Stimulated activated CD8-positive, alpha-beta memory T cell treated with anti-CD3 and anti-CD28 coated beads, Interleukin-12 subunit alpha, Interleukin-12 subunit beta, amount 100 ng/mL, for 4 hours (primary cell): ENCODE data around the gene BORCS6.
"Not testable (repeated sequence)": the region's sequence is repeated elsewhere in the genome, so short reads cannot be mapped to it uniquely, and the experiment has no call there.

Source experiments
- DNase-seq: peaks from one replicate; pipeline ENCODE4 v3.0.0-alpha.2; 2020; ENCODE audit warnings: low read depth

BORCS6 gene

GRCh38 chr17:8173056-8173870 lies 16.7 kb downstream of the BORCS6 start:
- no peak for DNase-seq

- not testable (repeated sequence) for DNase-seq
Measured at GRCh38 chr17:8170186-8170585, 19.8 kb downstream of the BORCS6 start.

GRCh38 chr17:8167526-8167925 lies 22.5 kb downstream of the BORCS6 start:
- DNase-seq: no peak

- DNase-seq: no peak
Measured at GRCh38 chr17:8166731-8167130, 23.2 kb downstream of the BORCS6 start.

GRCh38 chr17:8164815-8165131 lies 25.2 kb downstream of the BORCS6 start:
- DNase-seq: no peak

GRCh38 chr17:8163978-8164814 lies 25.8 kb downstream of the BORCS6 start:
- DNase-seq: no peak

GRCh38 chr17:8162997-8163977 lies 26.7 kb downstream of the BORCS6 start:
- no peak for DNase-seq

- DNase-seq: peak; percentile 75
Measured at GRCh38 chr17:8162233-8162996, 27.6 kb downstream of the BORCS6 start, which contains the start of gene VAMP2. TSS of gene VAMP2 (minus strand) at chr17:8162948. CDS start at chr17:8162879, 69 bp downstream.

GRCh38 chr17:8161289-8162232 lies 28.4 kb downstream of the BORCS6 start:
- no peak for DNase-seq

GRCh38 chr17:8160741-8161221 lies 29.2 kb downstream of the BORCS6 start:
- DNase-seq: no peak

- DNase-seq: no peak
Measured at GRCh38 chr17:8160224-8160577, 29.8 kb downstream of the BORCS6 start.

GRCh38 chr17:8159459-8160223 lies 30.3 kb downstream of the BORCS6 start:
- no peak for DNase-seq

GRCh38 chr17:8159032-8159400 lies 31.0 kb downstream of the BORCS6 start:
- no peak for DNase-seq

GRCh38 chr17:8158267-8159031 lies 31.5 kb downstream of the BORCS6 start:
- DNase-seq: peak; percentile 65

- peak; percentile 100 for DNase-seq
Measured at GRCh38 chr17:8156246-8156992, 33.6 kb downstream of the BORCS6 start.

- DNase-seq: no peak
Measured at GRCh38 chr17:8155996-8156245, 34.1 kb downstream of the BORCS6 start.

GRCh38 chr17:8155231-8155995 lies 34.6 kb downstream of the BORCS6 start:
- no peak for DNase-seq
